Diencephalon (tissue), 1 donor: ENCODE results near the gene UTP14A. TPM values are rescaled to one million over a fixed set of nuclear protein-coding genes. Genes with fewer than 3 reads are reported as not detected.

ENCODE experiments used
- total RNA-seq: library from RNA; depleted of rRNA; stranded (reverse); fragments of >200 nt; gene quantifications from one replicate; pipeline ENCODE4 v1.2.3, GENCODE V29; 2014

UTP14A gene, protein sequence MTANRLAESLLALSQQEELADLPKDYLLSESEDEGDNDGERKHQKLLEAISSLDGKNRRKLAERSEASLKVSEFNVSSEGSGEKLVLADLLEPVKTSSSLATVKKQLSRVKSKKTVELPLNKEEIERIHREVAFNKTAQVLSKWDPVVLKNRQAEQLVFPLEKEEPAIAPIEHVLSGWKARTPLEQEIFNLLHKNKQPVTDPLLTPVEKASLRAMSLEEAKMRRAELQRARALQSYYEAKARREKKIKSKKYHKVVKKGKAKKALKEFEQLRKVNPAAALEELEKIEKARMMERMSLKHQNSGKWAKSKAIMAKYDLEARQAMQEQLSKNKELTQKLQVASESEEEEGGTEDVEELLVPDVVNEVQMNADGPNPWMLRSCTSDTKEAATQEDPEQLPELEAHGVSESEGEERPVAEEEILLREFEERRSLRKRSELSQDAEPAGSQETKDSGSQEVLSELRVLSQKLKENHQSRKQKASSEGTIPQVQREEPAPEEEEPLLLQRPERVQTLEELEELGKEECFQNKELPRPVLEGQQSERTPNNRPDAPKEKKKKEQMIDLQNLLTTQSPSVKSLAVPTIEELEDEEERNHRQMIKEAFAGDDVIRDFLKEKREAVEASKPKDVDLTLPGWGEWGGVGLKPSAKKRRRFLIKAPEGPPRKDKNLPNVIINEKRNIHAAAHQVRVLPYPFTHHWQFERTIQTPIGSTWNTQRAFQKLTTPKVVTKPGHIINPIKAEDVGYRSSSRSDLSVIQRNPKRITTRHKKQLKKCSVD
- 9.7 TPM for total RNA-seq

DNA sequence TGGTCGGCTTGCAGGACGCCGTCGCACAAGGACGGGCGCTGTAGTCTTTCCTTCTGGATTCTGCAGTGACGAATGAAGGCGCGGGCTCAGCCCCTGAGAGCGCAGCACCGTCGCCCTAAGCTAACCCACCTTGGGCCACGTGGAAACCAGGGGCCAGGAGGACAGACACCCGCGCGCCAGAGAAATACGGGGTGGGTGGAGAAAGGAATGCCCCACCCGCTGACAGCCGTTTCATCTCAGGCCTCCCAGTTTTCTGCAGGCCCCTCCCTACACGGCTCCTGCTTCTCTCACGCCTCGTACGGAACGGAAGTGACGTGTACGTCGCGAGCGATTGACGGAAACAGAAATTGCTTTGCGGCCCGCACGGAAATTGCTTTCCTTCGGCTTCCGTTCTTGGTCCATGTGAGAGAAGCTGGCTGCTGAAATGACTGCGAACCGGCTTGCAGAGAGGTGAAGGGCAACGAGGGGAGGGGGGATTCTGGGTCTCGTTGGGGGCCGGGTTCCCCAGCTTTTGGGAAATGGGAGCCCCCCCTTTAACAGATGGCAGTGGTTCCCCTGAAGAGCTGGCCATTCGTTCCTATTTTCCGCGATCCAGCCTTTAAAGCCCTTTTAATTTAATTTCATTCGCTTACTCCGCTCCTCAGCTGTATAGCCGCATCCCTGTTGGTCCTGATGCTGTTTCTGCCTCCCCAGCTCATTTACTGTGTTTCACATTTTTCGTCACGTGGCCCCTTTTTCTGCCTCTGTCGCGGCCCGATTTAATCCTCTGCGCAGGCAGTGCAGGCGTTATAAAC lies at the start of gene UTP14A:
Gene UTP14A (plus strand): TSS at position 378 of the 794 bp plus-strand sequence. CDS start 47 bp downstream, at position 425.

Other genes with a start within 250 kb of the UTP14A start
- gene XPNPEP2, start 167.2 kb upstream of the UTP14A start, total RNA-seq = 0.23 TPM
- gene SASH3, start 126.2 kb upstream of the UTP14A start, total RNA-seq = 3.2 TPM
- gene ZDHHC9, start 62.3 kb upstream of the UTP14A start, total RNA-seq = 31.6 TPM
- gene BCORL1, start 76.5 kb downstream of the UTP14A start, total RNA-seq = 2.8 TPM
- 0.23 TPM for gene ELF4, start 204.3 kb downstream of the UTP14A start, total RNA-seq